Fibroblast of skin of left quadriceps (primary cell): ENCODE results near the gene NUMB.

Experiments used
- DNase-seq, 2 experiments: peaks; one replicate each; pipeline ENCODE4 v3.0.0-alpha.2; 2013; ENCODE audit warnings: low read depth in 2 of 2

The NUMB gene

DNA sequence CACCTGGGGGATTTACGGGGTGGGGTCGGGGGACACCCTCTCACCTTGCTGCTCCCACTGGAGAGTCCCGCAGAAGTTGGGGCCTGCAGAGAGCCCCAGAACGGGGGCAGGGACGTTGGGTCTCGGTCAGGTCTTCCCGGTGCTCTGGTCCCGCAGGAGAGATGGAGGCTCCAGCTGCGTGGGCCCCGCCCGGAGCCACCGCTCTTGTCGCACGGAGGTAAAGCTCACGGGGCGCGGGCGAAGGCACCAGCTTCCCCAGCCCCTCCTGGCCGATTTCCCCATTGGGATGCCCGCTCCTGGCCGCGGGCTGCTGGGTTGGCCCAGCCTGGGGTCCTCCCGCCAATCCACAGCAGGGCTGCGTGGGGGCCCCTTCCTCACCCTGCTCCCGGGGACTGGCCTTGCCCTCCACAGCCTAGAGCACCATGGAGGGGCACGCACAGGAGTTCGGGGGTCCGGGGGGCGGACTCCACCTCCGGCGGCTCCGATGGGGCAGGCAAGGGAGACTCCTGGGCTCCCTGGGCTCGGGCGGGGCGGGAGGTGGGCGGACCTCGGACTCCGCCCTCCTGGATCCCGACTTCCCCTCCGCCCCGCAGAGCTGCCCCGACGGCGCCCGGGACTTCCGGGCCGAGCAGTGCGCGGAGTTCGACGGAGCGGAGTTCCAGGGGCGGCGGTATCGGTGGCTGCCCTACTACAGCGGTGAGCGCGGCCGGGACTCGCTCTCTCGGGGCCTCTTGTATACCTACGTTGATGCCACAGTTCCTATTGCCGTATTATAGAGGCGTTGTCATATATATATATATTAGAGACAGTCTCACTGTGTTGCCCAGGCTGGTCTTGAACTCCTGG lies 212.6 kb downstream of the NUMB start:
- no peak for DNase-seq

- DNase-seq, result no peak
Observed at GRCh38 chr14:73244541-73245290, 213.6 kb downstream of the NUMB start.

GRCh38 chr14:73243748-73244147 lies 214.6 kb downstream of the NUMB start:
- no peak for DNase-seq

DNA sequence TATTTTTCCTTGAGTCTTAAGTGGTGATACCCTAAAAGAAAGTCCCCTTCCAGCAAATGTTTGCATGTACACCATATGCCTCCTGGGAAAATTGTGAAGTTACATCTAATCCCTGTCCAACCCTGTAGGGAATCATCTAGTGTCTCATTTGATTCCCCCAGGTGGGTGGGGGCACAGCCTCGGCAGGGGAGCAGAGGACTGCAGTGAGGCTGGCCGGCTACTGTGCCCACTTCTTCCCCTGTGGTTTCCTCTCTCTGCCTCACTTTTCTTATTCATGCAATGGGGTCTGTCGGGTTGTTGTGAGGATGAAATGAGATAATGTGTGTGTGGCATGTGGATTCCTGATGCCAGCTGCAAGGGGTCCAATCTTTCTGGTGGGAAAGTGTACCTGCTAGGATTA lies 215.0 kb downstream of the NUMB start:
- DNase-seq, result no peak

DNA sequence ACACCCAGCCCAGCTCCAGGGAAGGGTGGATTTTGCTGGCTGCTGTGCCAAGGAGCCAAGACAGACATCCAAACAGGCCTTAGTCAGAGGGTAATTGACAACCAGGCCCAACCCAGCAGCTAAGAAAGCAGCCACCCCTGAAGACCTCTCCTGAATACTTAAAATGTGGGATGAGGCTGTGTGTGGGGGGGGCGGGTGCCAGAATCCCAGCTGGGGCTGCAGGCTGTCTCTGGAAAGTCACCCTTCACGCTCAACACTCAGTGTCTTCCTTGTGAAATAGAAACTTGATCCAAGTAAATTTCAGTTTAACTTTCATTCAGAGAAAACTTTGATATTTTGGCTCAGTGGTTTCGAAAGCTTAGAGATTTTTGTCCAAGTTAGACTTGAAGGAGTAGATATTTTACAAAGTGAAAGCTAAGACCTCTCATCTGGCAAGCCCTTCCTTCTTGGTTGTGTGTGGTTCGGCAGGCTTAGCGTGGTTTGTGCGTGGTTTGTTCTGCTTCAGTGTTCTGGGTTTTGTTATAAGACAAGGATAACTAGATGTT lies 215.9 kb downstream of the NUMB start:
- DNase-seq, result no peak

GRCh38 chr14:73241481-73242165 lies 216.7 kb downstream of the NUMB start:
- no peak for DNase-seq

DNA sequence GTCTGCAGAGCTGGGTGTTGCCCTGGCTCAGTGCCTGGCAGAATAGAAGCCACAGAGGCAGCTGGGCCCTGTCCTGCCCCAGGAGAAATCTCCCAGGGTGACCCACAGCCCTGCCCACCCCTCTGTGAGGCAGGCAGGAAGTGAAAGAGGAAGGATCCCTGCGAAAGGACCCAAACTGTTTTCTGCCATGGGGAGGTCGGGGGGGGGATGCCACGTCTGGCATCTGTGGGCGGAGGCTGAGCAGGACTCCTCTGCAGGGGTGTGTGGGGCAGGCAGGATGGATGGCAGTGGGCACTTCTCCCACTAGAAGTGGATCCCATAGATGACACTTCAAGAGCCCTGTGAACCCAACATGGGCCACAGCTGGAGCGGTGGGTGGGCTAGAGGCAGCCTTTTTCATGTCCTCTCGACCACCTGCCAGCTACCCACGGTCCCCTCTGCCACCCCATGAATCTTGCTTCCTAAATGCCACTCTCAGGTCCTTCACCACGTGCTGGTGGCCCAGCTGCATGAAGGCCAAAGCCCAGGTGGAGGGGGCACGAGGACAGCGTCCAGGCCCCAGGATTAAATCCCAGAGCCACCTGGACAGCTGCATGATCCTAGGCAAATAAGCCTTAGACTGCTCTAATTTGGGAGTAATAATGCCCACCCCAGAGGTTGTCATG lies 217.4 kb downstream of the NUMB start:
- DNase-seq, result no peak

DNA sequence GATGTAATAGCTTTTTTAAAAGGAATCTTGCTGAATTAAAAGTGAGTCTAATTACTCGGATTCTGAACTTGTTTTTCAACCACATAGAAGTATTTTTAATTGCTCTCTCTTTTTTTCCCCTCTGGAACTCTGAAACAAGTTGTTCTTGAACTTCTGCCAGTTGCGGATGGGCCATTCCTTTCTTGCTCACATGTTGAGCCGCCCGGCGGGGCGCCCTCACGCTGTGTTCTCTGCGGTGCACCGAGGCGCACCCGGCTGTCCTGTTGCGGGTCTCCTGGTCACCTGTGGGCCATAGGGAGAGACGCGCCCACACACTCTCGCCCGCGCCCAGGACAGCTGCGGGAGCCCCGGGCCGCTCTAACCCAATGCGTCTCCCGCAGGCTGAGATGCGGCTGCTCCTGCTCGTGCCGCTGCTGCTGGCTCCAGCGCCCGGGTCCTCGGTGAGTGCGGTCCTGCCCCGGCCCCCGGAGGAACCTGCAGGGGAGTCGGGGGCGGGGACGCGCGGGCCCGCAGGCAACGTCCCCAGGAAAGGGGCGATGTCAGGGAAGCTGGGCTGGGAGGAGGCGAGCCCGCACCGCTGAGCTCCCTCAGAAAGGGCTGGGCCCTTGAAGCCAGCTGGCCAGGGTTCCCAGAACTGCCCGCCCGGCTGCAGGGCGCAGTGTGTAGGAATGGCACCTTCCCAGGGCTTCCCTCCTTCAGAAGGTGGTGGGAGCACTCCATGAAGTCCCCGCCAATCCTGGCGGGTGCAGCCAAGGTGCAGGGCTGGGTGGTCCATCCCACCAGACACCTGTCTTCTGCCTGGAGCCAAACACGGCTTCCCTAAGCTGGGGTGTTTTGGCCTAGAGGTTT lies 218.7 kb downstream of the NUMB start:
- peak in 1 of 2 experiments; percentile 40 for DNase-seq

DNA sequence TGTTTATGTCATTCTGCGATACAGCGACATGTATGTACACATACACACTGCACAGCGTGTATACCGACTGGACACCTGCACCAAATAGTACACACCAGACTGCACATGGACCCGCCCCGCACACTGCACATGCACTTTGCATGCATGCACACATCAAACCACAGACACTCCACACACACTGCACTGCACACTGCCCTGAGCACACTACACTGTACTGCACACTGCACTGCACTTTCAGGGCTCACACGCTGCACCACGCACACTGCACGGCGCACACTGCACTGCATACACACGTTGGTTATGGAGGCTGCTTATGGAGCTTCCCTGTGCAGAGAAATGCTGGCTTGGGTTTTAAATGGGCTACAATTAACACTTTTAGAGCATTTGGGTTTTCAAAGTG lies 219.4 kb downstream of the NUMB start:
- no peak for DNase-seq

GRCh38 chr14:73238424-73238852 lies 219.9 kb downstream of the NUMB start:
- peak; percentile 62 to 64 for DNase-seq

- DNase-seq, result no peak
Observed at GRCh38 chr14:73237786-73238423, 220.4 kb downstream of the NUMB start.

DNA sequence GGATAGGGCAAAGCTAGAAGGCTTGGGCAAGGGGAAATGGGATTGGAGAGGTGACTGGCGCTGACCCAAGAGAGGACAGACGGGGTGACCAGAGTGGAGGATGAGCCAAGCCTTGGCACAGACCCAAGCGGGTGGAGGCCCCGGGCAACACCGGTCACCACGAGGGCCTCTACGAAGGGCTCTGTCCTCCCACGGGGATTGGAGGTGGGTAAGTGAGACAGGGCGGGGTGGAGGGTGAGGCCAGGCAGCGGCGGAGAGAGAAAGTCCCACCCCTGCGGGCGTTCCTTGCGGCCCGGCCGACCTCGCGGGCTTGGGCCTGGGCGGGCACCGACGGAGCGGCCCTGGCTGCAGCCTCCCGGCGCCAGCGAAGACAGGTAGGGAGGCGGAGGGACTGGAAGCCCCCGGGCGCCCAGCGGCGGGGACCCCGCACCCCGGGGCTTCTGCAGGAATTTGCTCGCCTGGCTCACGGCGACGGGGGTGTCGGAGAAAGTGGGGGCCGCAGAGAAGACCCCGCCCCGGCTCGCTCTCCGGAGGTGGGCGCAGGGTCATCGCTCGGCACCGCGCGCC lies 221.0 kb downstream of the NUMB start, which contains the start of gene PAPLN:
Gene PAPLN (plus strand): TSS at position 288 of the 567 bp plus-strand sequence. CDS start 2,273 bp downstream, outside the sequence.
- no peak for DNase-seq

- DNase-seq, result no peak
Observed at GRCh38 chr14:73236752-73237218, 221.6 kb downstream of the NUMB start.

DNA sequence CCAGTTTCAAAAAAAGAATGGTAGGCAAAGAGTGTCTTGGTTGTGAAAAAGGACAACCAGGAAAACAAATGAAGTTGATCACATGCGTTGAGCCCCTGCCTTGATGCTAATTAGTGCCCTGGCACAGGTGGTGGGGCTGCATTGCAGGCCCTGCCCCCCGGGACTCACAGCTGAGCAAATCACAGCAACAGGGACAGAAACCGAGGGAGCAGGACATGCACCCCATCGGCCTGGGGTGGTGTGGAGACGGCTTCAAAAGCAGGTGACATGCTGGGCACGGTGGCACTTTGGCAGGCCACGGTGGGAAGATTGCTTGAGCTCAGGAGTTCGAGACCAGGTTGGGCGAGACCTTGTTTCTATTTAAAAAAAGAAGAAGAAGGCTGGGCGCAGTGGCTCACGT lies 222.2 kb downstream of the NUMB start:
- no peak for DNase-seq

DNA sequence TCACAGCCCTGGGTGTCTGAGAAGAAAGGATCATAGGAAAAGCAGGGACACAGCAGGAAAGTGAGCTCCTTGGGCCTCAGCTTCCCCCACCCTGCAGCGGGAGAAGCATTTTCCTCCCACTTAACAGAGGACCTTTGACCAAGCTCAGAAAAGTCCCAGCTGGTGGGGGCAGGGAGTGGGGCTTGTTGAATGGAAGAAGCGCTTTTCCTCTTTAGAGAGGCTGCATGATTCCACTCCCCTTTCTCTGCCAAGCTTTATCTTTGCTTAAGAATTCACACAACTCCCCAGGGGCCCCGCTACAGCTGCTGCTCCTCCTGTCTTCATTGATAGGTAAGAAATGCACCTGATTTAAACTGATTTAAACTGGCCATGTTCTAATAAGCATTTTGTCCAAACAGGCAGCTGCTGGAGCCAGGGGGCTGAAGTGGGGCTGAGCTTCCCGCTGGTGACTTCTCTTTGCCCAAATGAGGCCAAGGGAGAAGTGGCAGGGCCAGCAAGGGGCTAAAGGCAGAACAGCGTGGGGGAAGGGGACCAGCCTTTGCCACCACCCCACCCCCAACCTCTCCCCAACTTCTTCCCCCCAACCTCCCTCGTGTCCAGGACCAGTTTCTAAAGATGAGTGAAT lies 222.7 kb downstream of the NUMB start:
- DNase-seq, result no peak

GRCh38 chr14:73234586-73235394 lies 223.6 kb downstream of the NUMB start:
- DNase-seq, result no peak

DNA sequence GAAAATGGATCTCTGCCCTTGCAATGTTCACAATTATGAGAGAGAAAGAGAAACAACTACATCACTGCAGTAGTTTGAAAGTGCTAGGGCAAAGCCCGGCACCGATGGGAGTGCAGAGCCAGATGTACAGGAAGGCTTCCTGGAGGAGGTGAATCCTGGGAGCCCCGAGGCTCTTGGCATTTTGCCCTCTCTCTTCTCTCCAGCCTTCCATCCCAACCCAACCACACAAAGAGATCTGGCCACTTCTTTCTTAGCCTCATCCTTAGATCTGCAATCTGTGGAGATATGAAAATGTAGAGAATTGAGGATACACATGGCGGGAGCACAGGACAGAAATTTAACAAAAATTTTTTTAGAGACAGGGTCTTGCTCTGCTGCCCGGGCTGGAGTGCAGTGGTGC lies 224.3 kb downstream of the NUMB start:
- no peak for DNase-seq

GRCh38 chr14:73233564-73233963 lies 224.8 kb downstream of the NUMB start:
- no peak for DNase-seq
